LHCN-M2 (cell line): ENCODE results near the gene KANSL1. TPM values are rescaled to one million over a fixed set of nuclear protein-coding genes. Genes with fewer than 3 reads are reported as not detected.
A peak's percentile ranks its signal among the peaks of the same experiment; 100 is the strongest.
"Not testable (repeated sequence)": the region's sequence is repeated elsewhere in the genome, so short reads cannot be mapped to it uniquely, and the experiment has no call there.

Experiments used
- DNase-seq: peaks from one replicate; pipeline ENCODE4 v3.0.0-alpha.2; 2012; ENCODE audit warnings: low read depth
- total RNA-seq: library from RNA; depleted of rRNA; stranded (reverse); fragments of >200 nt; gene quantifications from 2 replicates; pipeline ENCODE4 v1.2.3, GENCODE V29; 2014

Gene KANSL1
- total RNA-seq, 1 experiment from 2014 or later = 26.3 TPM

- DNase-seq = no peak
These were observed 75.2 kb downstream of the KANSL1 start for GRCh38 chr17:46117850-46118696.

- no peak for DNase-seq
These were observed 76.1 kb downstream of the KANSL1 start for GRCh38 chr17:46117117-46117516.

GRCh38 chr17:46115699-46116098, 77.5 kb downstream of the KANSL1 start:
- DNase-seq = peak; percentile 34

GRCh38 chr17:46111236-46111635, 82.0 kb downstream of the KANSL1 start:
- not testable (repeated sequence) for DNase-seq

- DNase-seq = no peak
These were observed 83.0 kb downstream of the KANSL1 start for GRCh38 chr17:46110219-46110618.

GRCh38 chr17:46109603-46110189, 83.5 kb downstream of the KANSL1 start:
- no peak for DNase-seq

GRCh38 chr17:46108550-46109110, 84.6 kb downstream of the KANSL1 start:
- DNase-seq = no peak

GRCh38 chr17:46108120-46108519, 85.1 kb downstream of the KANSL1 start:
- no peak for DNase-seq

- no peak for DNase-seq
These were observed 86.1 kb downstream of the KANSL1 start for GRCh38 chr17:46106966-46107644.

GRCh38 chr17:46102806-46103205, 90.4 kb downstream of the KANSL1 start:
- DNase-seq = not testable (repeated sequence)

- DNase-seq = not testable (repeated sequence)
These were observed 91.2 kb downstream of the KANSL1 start for GRCh38 chr17:46101785-46102617.

GRCh38 chr17:46100590-46100989, 92.6 kb downstream of the KANSL1 start:
- no peak for DNase-seq

GRCh38 chr17:46099865-46100264, 93.4 kb downstream of the KANSL1 start:
- no peak for DNase-seq

GRCh38 chr17:46097497-46097896, 95.7 kb downstream of the KANSL1 start:
- DNase-seq = no peak

- DNase-seq = no peak
These were observed 100.2 kb downstream of the KANSL1 start for GRCh38 chr17:46092991-46093390.

- DNase-seq = no peak
These were observed 102.4 kb downstream of the KANSL1 start for GRCh38 chr17:46090871-46091270.

GRCh38 chr17:46089389-46089965, 103.8 kb downstream of the KANSL1 start:
- no peak for DNase-seq

GRCh38 chr17:46088595-46088994, 104.6 kb downstream of the KANSL1 start:
- no peak for DNase-seq

- DNase-seq = not testable (repeated sequence)
These were observed 105.4 kb downstream of the KANSL1 start for GRCh38 chr17:46087871-46088270.

- no peak for DNase-seq
These were observed 106.4 kb downstream of the KANSL1 start for GRCh38 chr17:46086821-46087220.

- DNase-seq = no peak
These were observed 107.7 kb downstream of the KANSL1 start for GRCh38 chr17:46085522-46085921.
